HEK293T (cell line): Measurements from ENCODE around the gene ZNF579.

ENCODE experiments used
- ARNT ChIP-seq: fragments of 450-650 bp; IDR thresholded peaks from 2 replicates; pipeline ENCODE4 v1.6.1; 2017; ENCODE audit warnings: mild to moderate bottlenecking
- L3MBTL2 ChIP-seq: fragments of 450-650 bp; conservative IDR thresholded peaks from 2 replicates; pipeline ENCODE4 v1.6.1; 2016; ENCODE audit warnings: mild to moderate bottlenecking
- SUZ12 ChIP-seq: fragments of 450-650 bp; IDR thresholded peaks from 2 replicates; pipeline ENCODE4 v1.6.1; 2016; ENCODE audit warnings: mild to moderate bottlenecking
- TARDBP ChIP-seq: fragments of 450-650 bp; IDR thresholded peaks from 2 replicates; pipeline ENCODE4 v1.6.1; 2016

- TF ChIP-seq L3MBTL2: no peak
- TF ChIP-seq TARDBP: no peak
- TF ChIP-seq SUZ12: no peak
- no peak for TF ChIP-seq ARNT
Observed at GRCh38 chr19:55542292-55542855, 38.3 kb downstream of the ZNF579 start.
